Measurements from ENCODE around the gene MBD3L3.

- no peak for TF ChIP-seq SIN3A (IDR thresholded peaks at IDR 0.05; ENCODE audit: borderline replicate concordance, insufficient read depth, low read length)
- no peak for TF ChIP-seq POLR2AphosphoS5 (IDR thresholded peaks at IDR 0.05; ENCODE audit: low read depth, low read length)
These were observed 44.8 kb downstream of the MBD3L3 start for GRCh38 chr19:7013678-7014077.
